Iris pigment epithelial cell (primary cell): ENCODE measurements around the gene RBP4.
"Not testable (repeated sequence)": the region's sequence is repeated elsewhere in the genome, so short reads cannot be mapped to it uniquely, and the experiment has no call there.

Experiments
- DNase-seq: peaks from one replicate; pipeline ENCODE4 v3.0.0-alpha.2; 2011; ENCODE audit warnings: low read depth

RBP4 gene

DNA sequence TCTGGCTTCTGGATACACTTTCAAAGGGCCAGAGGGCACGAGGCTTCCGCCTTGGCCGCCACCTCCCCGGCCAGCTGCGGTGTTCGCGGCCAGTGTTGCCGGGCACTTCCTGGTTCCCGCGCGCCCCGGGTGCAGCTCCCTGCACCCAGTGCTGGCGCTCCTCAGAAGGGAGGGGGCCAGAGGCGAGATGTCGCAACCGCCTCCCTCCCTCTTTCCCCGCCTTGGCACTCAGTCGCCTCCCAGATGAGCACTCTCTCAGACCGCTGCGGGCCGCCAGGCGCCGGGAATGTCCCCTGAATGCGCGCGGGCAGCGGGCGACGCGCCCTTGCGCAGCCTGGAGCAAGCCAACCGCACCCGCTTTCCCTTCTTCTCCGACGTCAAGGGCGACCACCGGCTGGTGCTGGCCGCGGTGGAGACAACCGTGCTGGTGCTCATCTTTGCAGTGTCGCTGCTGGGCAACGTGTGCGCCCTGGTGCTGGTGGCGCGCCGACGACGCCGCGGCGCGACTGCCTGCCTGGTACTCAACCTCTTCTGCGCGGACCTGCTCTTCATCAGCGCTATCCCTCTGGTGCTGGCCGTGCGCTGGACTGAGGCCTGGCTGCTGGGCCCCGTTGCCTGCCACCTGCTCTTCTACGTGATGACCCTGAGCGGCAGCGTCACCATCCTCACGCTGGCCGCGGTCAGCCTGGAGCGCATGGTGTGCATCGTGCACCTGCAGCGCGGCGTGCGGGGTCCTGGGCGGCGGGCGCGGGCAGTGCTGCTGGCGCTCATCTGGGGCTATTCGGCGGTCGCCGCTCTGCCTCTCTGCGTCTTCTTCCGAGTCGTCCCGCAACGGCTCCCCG lies 34.4 kb downstream of the RBP4 start, which contains the start of gene FFAR4:
Gene FFAR4, plus strand, starts transcription at position 231 of the 842 bp plus-strand sequence. Its CDS starts 56 bp downstream, at position 287.
- DNase-seq = no peak

DNA sequence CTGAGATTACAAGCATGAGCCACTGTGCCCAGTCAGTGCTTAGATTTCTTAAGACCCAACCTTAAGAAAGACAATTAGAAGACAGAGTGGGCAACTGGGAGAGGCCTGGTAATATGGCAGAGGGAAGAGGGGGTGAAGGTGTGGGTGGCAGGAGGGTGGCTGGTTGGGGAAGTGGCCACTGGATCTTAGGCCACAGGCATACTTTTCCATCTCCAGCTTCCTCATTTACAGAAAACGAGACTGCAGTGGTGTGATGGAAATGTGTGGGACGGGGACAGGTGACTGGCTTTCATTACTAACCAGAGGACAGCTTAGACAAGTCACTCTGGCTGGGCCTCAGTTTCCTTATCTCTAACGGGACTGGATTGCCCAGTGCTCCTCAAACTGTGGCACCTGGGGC lies 35.6 kb downstream of the RBP4 start:
- no peak for DNase-seq

DNA sequence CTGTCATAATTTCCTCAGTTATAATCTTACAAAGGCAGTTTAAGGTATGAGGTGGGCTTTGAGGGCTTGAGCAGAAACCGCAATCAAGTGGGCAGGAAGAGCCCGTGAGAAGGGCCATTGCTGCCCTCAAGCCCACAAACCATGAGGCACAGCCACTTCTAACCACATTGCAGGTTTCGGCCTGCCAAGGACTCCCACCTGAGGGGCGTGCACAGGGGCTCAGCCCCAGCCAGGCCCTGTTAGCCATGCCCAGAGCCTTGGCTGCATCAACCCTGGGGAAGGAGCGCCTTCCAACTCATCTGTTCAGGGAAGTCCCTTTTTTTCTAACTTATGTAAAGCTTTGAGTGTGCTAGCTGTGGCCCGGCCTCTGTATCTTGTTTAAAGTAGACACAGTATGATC lies 40.5 kb downstream of the RBP4 start:
- DNase-seq = no peak

DNA sequence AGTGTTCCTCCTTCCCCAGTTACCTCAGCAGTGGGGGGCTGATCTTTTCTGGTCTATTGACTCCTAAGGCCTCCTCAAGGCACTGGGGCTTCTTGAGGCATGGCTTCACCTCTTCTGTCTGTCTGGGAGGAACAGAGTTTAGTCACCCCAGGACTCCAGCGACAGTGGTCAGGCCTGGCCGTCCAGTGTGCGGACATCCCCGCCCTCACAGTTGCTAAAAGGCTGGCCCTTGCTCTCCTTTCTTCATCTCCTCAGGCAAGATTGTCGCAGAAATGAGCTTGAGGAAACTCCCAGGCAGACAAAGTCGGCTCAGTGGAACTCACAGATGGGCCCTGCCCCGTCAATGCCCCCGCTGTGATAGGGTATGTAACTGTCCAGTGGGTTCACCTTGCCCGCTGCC lies 41.5 kb downstream of the RBP4 start:
- DNase-seq = no peak

DNA sequence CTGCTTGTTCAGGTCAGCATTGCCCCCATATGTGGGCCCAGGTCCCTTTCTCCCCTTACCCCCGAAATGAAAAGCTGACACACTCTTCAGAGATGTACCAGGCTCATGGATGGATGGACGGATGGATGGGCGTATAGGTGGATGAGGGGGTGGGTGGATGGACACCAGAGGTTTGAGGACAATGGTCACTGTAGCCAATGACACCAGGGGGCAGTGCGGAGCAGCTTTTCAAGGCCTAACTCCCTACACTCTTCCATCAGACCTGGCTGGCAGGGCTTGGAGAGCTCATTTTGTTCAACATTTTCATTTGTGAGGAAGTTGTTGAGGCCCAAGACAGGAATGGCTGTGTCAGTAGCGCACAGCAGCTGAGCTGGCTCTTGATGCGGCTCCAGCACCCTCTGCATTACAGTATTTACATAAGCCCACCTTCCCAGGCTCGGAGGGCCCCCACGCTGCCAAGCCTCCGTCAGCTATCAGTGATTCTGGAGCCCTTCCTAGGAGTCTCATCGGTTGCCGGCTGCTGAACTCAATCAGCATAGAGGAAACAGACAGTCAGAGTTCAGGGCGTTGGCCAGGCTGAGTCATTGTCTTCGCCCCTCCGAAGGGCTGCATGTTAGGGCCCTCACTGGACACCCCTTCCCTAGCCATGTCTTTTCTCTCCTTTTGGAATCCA lies 46.1 kb downstream of the RBP4 start:
- peak; percentile 56 for DNase-seq

DNA sequence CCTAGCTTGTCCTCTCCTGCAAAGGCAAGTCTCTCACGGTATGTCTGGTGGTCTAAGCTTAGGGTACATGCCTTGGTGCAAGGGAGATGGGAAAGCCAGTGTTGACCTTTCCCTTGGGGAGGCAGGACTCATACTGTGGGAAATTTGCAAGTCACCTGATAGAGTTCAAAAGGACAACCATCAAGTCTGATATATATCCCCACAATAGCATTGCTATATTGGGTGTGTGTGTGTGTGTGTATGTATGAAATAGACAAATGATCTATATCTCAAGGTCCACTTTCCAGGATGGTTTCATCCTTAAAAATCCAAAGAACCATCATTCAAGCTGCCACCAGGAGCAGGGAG lies 46.7 kb downstream of the RBP4 start:
- DNase-seq = no peak

DNA sequence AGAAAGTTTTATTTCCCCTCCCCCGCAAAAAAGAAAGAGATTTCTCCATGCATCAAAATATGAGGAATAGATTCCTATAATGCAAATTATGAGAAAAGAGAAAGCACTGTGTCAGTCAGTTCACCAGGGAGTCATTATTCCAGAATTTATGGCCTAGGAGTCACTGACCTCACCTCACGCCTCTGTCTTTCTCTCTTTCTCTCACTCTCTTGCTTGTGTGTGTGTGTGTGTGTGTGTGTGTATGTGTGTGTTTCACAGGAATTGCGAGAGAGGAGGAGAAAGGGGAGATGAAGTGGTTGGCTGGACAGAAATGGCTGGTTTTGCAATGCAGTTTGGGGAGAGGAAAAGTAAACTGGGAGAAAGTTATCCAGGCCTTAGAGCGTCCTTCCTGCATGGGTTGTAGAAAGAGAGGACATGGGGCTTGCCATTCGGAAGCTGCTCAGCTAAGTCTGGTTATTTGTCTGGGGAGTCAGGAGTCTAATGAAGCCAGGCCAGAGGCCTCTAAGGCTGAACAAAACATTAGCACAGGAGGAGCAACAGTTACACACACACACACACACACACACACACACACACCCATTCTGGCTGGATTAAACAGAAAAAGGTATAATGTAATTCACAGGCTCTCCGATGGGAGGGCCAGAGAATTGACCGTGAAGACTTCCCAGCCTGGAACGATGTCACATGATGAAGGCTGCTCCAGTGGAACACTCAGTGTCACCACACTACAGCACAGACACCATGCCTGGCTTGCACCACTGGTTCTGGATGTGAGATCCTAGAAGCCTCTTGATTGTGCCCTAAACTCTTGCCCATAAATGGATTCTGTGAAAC lies 47.3 kb downstream of the RBP4 start:
- DNase-seq = no peak

DNA sequence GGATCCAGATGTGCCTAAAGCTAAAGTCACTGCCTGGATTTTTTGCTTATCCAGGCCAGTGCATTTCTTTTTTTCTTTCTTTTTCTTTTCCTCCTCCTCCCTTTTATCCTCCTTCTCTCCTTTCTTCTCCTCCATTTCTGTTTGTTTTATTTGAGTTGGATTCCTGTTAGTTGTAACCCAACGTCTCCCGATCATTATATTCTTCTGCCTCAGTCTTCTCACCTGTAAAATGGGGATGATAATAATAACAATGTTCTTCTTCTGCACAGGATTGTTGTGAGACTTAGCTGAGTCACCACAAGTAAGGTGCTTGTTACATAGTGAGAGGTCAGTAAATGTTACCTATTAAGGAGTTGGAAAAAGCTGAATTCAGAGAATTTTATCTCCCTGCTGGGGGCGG lies 48.3 kb downstream of the RBP4 start:
- DNase-seq = no peak

DNA sequence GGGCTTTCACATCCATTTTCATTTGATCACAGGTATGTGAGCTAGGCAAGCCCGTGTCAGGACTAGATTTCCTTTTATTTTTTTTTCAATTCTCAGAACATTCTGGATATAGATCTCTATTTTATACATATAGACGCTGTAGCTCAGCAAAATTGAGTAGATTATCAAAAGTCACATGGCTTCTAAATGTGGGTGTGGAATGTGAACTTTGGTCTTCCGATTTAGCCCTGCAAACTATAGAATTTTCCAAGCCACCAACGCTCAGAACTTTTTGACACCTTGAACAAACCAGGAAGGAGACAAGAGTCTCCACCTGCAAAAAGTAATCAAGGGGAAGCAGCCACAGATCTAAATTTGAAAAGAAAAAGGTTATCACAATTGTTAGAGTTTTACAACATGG lies 50.4 kb downstream of the RBP4 start:
- no peak for DNase-seq

DNA sequence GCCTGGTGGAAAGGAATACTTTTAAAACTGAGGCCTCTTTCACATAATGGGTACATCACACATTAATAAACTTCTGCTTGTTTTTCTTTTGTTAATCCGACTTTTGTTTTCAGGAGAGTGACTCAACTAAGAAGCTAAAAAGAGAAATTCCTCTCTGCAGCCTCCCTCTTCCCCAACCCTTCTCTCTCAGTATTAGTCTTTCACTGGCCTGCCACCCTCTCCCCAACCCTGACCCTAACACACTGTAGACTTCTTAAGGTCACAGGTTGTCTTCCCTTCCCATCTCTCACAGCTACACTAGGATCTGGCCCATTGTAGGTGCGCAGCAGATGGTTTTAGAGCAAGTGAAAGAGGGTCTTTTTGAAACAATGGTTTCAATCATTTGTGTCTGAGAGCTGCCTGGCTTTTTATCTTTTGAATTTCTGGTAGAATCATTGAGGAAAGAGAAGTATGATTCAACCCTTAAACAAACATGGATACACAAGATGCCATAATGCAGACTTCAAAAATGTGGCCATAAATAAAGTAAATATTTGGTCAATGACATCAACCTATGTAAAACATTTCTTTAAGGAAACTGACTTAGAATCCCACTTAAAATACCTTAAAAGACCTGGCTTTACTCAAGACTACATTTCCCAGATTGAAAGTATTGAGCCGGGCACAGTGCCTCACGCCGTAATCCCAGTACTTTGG lies 52.5 kb downstream of the RBP4 start:
- peak; percentile 51 for DNase-seq

DNA sequence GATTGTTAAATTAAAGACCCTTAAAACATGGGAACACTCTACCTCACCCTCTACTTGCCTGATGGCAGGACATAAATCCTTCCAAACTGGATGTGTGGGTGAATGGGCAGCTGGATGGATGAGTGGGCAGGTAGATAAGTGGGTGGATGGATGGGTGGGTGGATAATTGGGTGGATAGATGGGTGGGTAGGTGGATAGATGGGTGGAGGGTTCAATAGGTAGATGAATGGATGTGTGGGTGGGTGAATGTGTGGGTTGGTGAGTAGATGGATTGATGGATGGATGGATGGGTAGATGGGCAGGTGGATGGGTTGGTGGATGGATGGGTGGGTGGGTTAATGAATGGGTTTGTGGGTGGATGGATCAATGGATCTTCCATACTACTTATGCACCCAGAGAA lies 53.5 kb downstream of the RBP4 start:
- no peak for DNase-seq

DNA sequence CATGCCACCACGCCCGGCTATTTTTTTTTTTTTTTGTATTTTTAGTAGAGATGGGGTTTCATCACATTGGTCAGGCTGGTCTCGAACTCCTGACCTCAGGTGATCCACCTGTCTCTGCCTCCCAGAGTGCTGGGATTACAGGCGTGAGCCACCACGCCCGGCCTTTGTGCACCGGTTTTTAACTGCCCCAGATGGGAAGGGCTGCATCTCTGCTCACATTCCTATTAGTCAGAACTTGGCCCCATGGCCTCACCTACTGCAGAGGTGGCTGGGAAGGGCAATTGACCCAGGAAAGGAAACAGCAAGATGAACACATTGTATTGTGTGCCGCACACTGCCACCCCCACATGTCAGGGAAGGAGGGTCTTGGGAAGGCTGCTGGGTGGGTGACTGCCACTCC lies 54.0 kb downstream of the RBP4 start:
- DNase-seq = not testable (repeated sequence)

DNA sequence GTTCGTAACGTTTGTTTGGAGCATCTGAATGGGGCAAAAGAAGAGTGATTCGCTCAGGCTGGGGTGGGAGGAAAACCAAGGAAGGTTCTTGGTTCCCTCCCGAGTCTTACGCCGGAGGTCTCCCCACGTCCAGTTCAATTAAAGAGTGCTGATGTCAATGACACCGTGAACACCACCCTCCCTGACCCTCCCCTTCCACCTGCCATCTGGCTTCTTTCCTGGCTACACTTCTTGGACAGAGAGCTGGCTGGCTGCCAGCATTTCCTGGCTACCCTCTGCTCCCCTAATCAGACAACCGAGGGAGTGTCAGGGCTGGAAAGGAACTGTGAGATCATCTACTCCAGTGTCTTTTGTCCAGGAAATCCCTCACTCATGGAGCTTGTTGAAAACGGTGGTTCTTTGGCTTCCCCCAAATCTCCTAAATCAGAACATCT lies 58.7 kb downstream of the RBP4 start:
- DNase-seq = no peak
